ENCODE data around the gene DUS4L. TPM values are rescaled to one million over a fixed set of nuclear protein-coding genes. Genes with fewer than 3 reads are reported as not detected.

Gene DUS4L
- total and polyA plus RNA-seq, 2 of the 13 experiments (the other 11 are each of a cell fraction or from before 2014, with no cell fraction given) = 5.6 to 9.8 TPM

- TF ChIP-seq ZNF737 (CRISPR knock-in tag; IDR thresholded peaks at IDR 0.05; ENCODE audit: borderline replicate concordance) (no peak), ZNF136 (CRISPR knock-in tag; IDR thresholded peaks at IDR 0.05; ENCODE audit: low read depth) (no peak), ELF4 (CRISPR knock-in tag; IDR thresholded peaks at IDR 0.05; ENCODE audit: borderline replicate concordance) (no peak), HOXA7 (CRISPR knock-in tag; IDR thresholded peaks at IDR 0.05) (no peak), NFYC (CRISPR knock-in tag; IDR thresholded peaks at IDR 0.05) (0 out of 2 replicates have a peak, but pooled peaks have one; percentile 5), NCOA5 (CRISPR knock-in tag; IDR thresholded peaks at IDR 0.05) (no peak), SMAD9 (CRISPR knock-in tag; IDR thresholded peaks at IDR 0.05) (peak; percentile 65; the same call in 1 of the 2 replicates), ZNF383 (CRISPR knock-in tag; IDR thresholded peaks at IDR 0.05; ENCODE audit: borderline replicate concordance) (no peak), ZNF10 (CRISPR knock-in tag; IDR thresholded peaks at IDR 0.05; ENCODE audit: borderline replicate concordance, low read depth) (no peak), MED8 (CRISPR knock-in tag; IDR thresholded peaks at IDR 0.05; ENCODE audit: insufficient replicate concordance) (peak; percentile 92), KAT2B (IDR thresholded peaks at IDR 0.05; ENCODE audit: borderline replicate concordance, low read depth, low read length) (no peak), RFXAP (CRISPR knock-in tag; IDR thresholded peaks at IDR 0.05; ENCODE audit: borderline replicate concordance) (no peak; the same call in 1 of the 2 replicates), KDM4B (CRISPR knock-in tag; IDR thresholded peaks at IDR 0.05) (0 out of 2 replicates have a peak, but pooled peaks have one; percentile 52), ISX (CRISPR knock-in tag; conservative IDR thresholded peaks at IDR 0.05) (no peak), SIN3A (IDR thresholded peaks at IDR 0.05; ENCODE audit: borderline replicate concordance, low read depth, low read length) (peak; percentile 96; the same call in 1 of the 2 replicates), GRHL1 (CRISPR knock-in tag; conservative IDR thresholded peaks at IDR 0.05) (no peak), ZNF317 (CRISPR knock-in tag; IDR thresholded peaks at IDR 0.05) (peak; percentile 60; the same call in 1 of the 2 replicates), ZMYM4 (CRISPR knock-in tag; IDR thresholded peaks at IDR 0.05) (peak; percentile 93), ZBTB4 (CRISPR knock-in tag; IDR thresholded peaks at IDR 0.05; ENCODE audit: borderline replicate concordance) (no peak), GATA4 (IDR thresholded peaks at IDR 0.05; ENCODE audit: borderline replicate concordance, low read depth) (0 out of 2 replicates have a peak, but pooled peaks have one; percentile 53), ZNF841 (CRISPR knock-in tag; IDR thresholded peaks at IDR 0.05; ENCODE audit: borderline replicate concordance) (no peak), HNRNPUL1 (IDR thresholded peaks at IDR 0.05; ENCODE audit: low read depth, low read length) (no peak), SRY (CRISPR knock-in tag; IDR thresholded peaks at IDR 0.05) (peak; percentile 80), EHMT2 (IDR thresholded peaks at IDR 0.05; ENCODE audit: borderline replicate concordance, low read depth, low read length) (no peak), ZNF337 (CRISPR knock-in tag; IDR thresholded peaks at IDR 0.05; ENCODE audit: borderline replicate concordance, low read depth) (no peak; the same call in 1 of the 2 replicates), ZFP36 (IDR thresholded peaks at IDR 0.05; ENCODE audit: borderline replicate concordance, low read depth, low read length, partially characterized antibody) (no peak)
Measured at GRCh38 chr7:107563775-107564552, at the start of gene DUS4L, which contains the start of gene COG5 (continued).
